Stimulated activated CD4-positive, alpha-beta T cell treated with anti-CD3 and anti-CD28 coated beads, Interleukin-2, amount 100 ng/mL, for 48 hours (primary cell): ENCODE measurements around the gene SRCAP.
A peak's percentile ranks its signal among the peaks of the same experiment; 100 is the strongest.

Experiments
- DNase-seq, 2 donors: peaks; one replicate each; pipeline ENCODE4 v3.0.0-alpha.2; 2020

The SRCAP gene

GRCh38 chr16:30737794-30738648 is 39.0 kb downstream of the SRCAP start:
- DNase-seq, result no peak

- no peak for DNase-seq
Observed at GRCh38 chr16:30738984-30739951, 40.3 kb downstream of the SRCAP start.

- no peak for DNase-seq
Observed at GRCh38 chr16:30740364-30741251, 41.6 kb downstream of the SRCAP start.

GRCh38 chr16:30741461-30741914 is 42.5 kb downstream of the SRCAP start:
- DNase-seq, result no peak

GRCh38 chr16:30743716-30744115 is 44.7 kb downstream of the SRCAP start:
- DNase-seq, result no peak

GRCh38 chr16:30744183-30744582 is 45.2 kb downstream of the SRCAP start:
- DNase-seq, result no peak

- no peak for DNase-seq
Observed at GRCh38 chr16:30745082-30745481, 46.1 kb downstream of the SRCAP start.

- no peak for DNase-seq
Observed at GRCh38 chr16:30746638-30747175, 47.7 kb downstream of the SRCAP start.

GRCh38 chr16:30747331-30747730 is 48.4 kb downstream of the SRCAP start:
- DNase-seq, result no peak

GRCh38 chr16:30747799-30748633 is 49.0 kb downstream of the SRCAP start, which contains the start of gene PHKG2:
Gene PHKG2, plus strand, starts transcription at chr16:30748425. Its CDS starts 396 bp downstream, at chr16:30748821.
- DNase-seq, result peak; percentile 94 to 97

GRCh38 chr16:30748634-30749445 is 49.9 kb downstream of the SRCAP start:
- DNase-seq, result peak in 1 of 2 donors; percentile 11

GRCh38 chr16:30750201-30750600 is 51.2 kb downstream of the SRCAP start:
- DNase-seq, result no peak

GRCh38 chr16:30750876-30751465 is 52.0 kb downstream of the SRCAP start:
- DNase-seq, result no peak

GRCh38 chr16:30753596-30753995 is 54.6 kb downstream of the SRCAP start:
- DNase-seq, result no peak

GRCh38 chr16:30755955-30756780 is 57.2 kb downstream of the SRCAP start:
- no peak for DNase-seq

GRCh38 chr16:30756781-30757100 is 57.8 kb downstream of the SRCAP start:
- no peak for DNase-seq

- no peak for DNase-seq
Observed at GRCh38 chr16:30757316-30757715, 58.3 kb downstream of the SRCAP start.

GRCh38 chr16:30758988-30759491 is 60.1 kb downstream of the SRCAP start:
- DNase-seq, result no peak
